ENCODE results near the gene TF. TPM values are rescaled to one million over a fixed set of nuclear protein-coding genes. Genes with fewer than 3 reads are reported as not detected.

TF gene
- total RNA-seq, 1 donor from 2014 or later = 2.3 TPM

GRCh38 chr3:133837487-133838295 is 91.5 kb downstream of the TF start:
- no peak for DNase-seq
- H3K4me1 Mint-ChIP-seq (ENCODE audit: low read depth, unreplicated experiment) = peaks cover 2% of the 10 kb centered on the region
- H3K4me3 Mint-ChIP-seq (ENCODE audit: unreplicated experiment) = no peak overlapping the region
- no peak overlapping the region for H3K27ac Mint-ChIP-seq (ENCODE audit: unreplicated experiment)
- peaks cover 9% of the 10 kb centered on the region for H3K9me3 Mint-ChIP-seq (ENCODE audit: unreplicated experiment)
- no peak for TF ChIP-seq CTCF (IDR thresholded peaks at IDR 0.05; ENCODE audit: partially characterized antibody, unreplicated experiment)
- H3K36me3 Mint-ChIP-seq (ENCODE audit: unreplicated experiment) = peaks cover 8% of the 10 kb centered on the region
- peaks cover 10% of the 10 kb centered on the region for H3K27me3 Mint-ChIP-seq (ENCODE audit: unreplicated experiment)

- Mint-ChIP-seq H3K4me1 (ENCODE audit: low read depth, unreplicated experiment) (peaks cover 2% of the 10 kb centered on the region), H3K9me3 (ENCODE audit: unreplicated experiment) (peaks cover 9% of the 10 kb centered on the region), H3K4me3 (ENCODE audit: unreplicated experiment) (no peak overlapping the region), H3K27me3 (ENCODE audit: unreplicated experiment) (peaks cover 9% of the 10 kb centered on the region), H3K27ac (ENCODE audit: unreplicated experiment) (no peak overlapping the region), H3K36me3 (ENCODE audit: unreplicated experiment) (peaks cover 8% of the 10 kb centered on the region)
- DNase-seq = no peak
- no peak for TF ChIP-seq CTCF (IDR thresholded peaks at IDR 0.05; ENCODE audit: partially characterized antibody, unreplicated experiment)
These were observed 92.2 kb downstream of the TF start for GRCh38 chr3:133838296-133838789.

- H3K4me3 Mint-ChIP-seq (ENCODE audit: unreplicated experiment) = no peak overlapping the region
- H3K4me1 Mint-ChIP-seq (ENCODE audit: low read depth, unreplicated experiment) = peaks cover 2% of the 10 kb centered on the region
- no peak overlapping the region for H3K27ac Mint-ChIP-seq (ENCODE audit: unreplicated experiment)
- H3K27me3 Mint-ChIP-seq (ENCODE audit: unreplicated experiment) = peaks cover 9% of the 10 kb centered on the region
- peaks cover 8% of the 10 kb centered on the region for H3K9me3 Mint-ChIP-seq (ENCODE audit: unreplicated experiment)
- no peak for TF ChIP-seq CTCF (IDR thresholded peaks at IDR 0.05; ENCODE audit: partially characterized antibody, unreplicated experiment)
- peaks cover 8% of the 10 kb centered on the region for H3K36me3 Mint-ChIP-seq (ENCODE audit: unreplicated experiment)
- no peak for DNase-seq
These were observed 93.0 kb downstream of the TF start for GRCh38 chr3:133838916-133839800.

GRCh38 chr3:133840055-133840737 is 94.0 kb downstream of the TF start:
- Mint-ChIP-seq H3K9me3 (ENCODE audit: unreplicated experiment) (peaks cover 7% of the 10 kb centered on the region), H3K4me3 (ENCODE audit: unreplicated experiment) (no peak overlapping the region), H3K27ac (ENCODE audit: unreplicated experiment) (no peak overlapping the region)

More at GRCh38 chr3:133840055-133840737, 94.0 kb downstream of the TF start:
- peaks cover 8% of the 10 kb centered on the region for H3K36me3 Mint-ChIP-seq (ENCODE audit: unreplicated experiment)
- TF ChIP-seq CTCF (IDR thresholded peaks at IDR 0.05; ENCODE audit: partially characterized antibody, unreplicated experiment) = no peak
- no peak for DNase-seq
- peaks cover 6% of the 10 kb centered on the region for H3K27me3 Mint-ChIP-seq (ENCODE audit: unreplicated experiment)
- H3K4me1 Mint-ChIP-seq (ENCODE audit: low read depth, unreplicated experiment) = peaks cover 2% of the 10 kb centered on the region

All from glutamatergic neuron (in vitro differentiated cells).